ENCODE results near the gene EFEMP1.

- TF ChIP-seq CTCF (IDR thresholded peaks at IDR 0.05; ENCODE audit: low read depth, low read length, missing input control) (no peak), YY1 (IDR thresholded peaks at IDR 0.05) (no peak), SP1 (IDR thresholded peaks at IDR 0.05) (no peak), TAF1 (conservative IDR thresholded peaks at IDR 0.05) (no peak), ZBTB33 (IDR thresholded peaks at IDR 0.05) (no peak), ATF3 (IDR thresholded peaks at IDR 0.05) (no peak), NR2F2 (IDR thresholded peaks at IDR 0.05) (no peak), GABPA (IDR thresholded peaks at IDR 0.05 in 1 of 2, conservative IDR thresholded peaks at IDR 0.05 in 1 of 2) (no peak), FOXA2 (IDR thresholded peaks at IDR 0.05) (no peak), RAD21 (IDR thresholded peaks at IDR 0.05) (no peak)
Measured at GRCh38 chr2:55888936-55889335, 34.6 kb downstream of the EFEMP1 start.
